Skeletal muscle satellite cell (primary cell): Measurements from ENCODE around the gene ABCA6.

Experiments used
- H3K27me3 ChIP-seq: 2 replicates; pipeline ENCODE4 v1.7.0; 2013; ENCODE audit warnings: low read length; ENCODE audit not compliant: control insufficient read depth, insufficient read depth
- H3K36me3 ChIP-seq: 2 replicates; pipeline ENCODE4 v1.7.0; 2013; ENCODE audit warnings: mild to moderate bottlenecking, control low read depth, low read length; ENCODE audit not compliant: insufficient read depth
- H3K4me1 ChIP-seq: 2 replicates; pipeline ENCODE4 v1.7.0; 2013; ENCODE audit warnings: low read length; ENCODE audit not compliant: control insufficient read depth, insufficient read depth
- H3K4me2 ChIP-seq: 2 replicates; pipeline ENCODE4 v1.7.0; 2013; ENCODE audit warnings: mild to moderate bottlenecking, low read length
- H3K4me3 ChIP-seq: 2 replicates; pipeline ENCODE4 v1.7.0; 2013; ENCODE audit warnings: low read length
- H3K9ac ChIP-seq: 2 replicates; pipeline ENCODE4 v1.7.0; 2013; ENCODE audit warnings: mild to moderate bottlenecking, low read depth, low read length, moderate library complexity
- H3K9me3 ChIP-seq: replicated peaks from 2 replicates; pipeline ENCODE4 v1.7.0; 2013; ENCODE audit warnings: mild to moderate bottlenecking, control low read depth, low read length

Gene ABCA6

DNA sequence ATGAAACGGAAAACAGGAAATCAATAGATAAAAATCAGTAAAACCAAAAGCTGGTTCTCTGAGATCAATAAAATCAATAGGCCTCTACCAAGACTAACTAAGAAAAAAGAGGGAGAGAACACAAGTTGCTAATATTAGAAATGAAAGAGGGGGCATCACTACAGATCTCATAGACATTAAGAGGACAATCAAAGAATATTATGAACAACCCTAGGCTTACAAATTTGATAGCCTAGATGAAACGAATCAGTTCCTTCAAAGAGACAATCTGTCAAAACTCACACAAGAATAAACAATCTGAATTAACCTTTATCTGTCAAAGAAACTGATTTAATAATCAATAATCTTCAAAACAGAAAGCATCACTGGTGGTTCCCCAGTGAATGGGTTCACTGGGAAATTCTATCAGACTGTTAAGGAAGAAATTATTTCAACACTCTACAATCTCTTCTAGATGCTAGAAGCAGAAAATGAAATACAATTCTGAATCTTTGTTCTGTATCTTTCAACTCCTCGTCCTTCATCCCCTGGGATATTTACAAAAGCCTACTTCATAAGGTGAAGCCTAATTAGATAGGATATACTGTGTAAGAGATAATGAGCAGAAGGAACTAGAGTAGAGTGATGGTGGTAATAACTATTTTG, 85.4 kb downstream of the ABCA6 start:
- no peaks in the 10 kb centered on the region for H3K9me3 ChIP-seq
- H3K27me3 ChIP-seq: no peaks in the 10 kb centered on the region
- H3K4me1 ChIP-seq: peaks cover 21% of the 10 kb centered on the region
- no peak overlapping the region for H3K4me2 ChIP-seq
- H3K9ac ChIP-seq: no peak overlapping the region
- H3K4me3 ChIP-seq: no peak overlapping the region
- no peaks in the 10 kb centered on the region for H3K36me3 ChIP-seq

DNA sequence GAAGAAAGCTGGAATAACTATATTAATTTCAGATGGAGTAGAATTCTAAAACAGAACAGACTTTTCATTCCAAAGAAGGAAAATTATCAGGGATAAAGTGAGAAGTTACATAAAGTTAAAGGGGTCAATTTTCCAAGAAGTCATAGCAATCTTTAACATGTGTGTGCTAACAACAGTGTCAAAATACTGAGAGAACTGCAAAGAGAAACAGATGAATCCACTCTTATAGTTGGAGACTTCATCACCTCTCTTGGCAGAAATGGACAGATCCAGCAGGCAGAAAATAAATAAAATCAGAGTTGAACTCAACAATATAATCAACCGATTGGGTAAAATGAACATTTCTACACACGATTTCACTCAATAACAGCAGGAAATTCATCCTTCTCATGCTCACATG, 86.4 kb downstream of the ABCA6 start:
- Histone ChIP-seq H3K9me3 (no peaks in the 10 kb centered on the region), H3K9ac (no peak overlapping the region), H3K4me3 (no peak overlapping the region), H3K4me1 (peaks cover 19% of the 10 kb centered on the region), H3K36me3 (no peaks in the 10 kb centered on the region), H3K4me2 (no peak overlapping the region), H3K27me3 (no peaks in the 10 kb centered on the region)

DNA sequence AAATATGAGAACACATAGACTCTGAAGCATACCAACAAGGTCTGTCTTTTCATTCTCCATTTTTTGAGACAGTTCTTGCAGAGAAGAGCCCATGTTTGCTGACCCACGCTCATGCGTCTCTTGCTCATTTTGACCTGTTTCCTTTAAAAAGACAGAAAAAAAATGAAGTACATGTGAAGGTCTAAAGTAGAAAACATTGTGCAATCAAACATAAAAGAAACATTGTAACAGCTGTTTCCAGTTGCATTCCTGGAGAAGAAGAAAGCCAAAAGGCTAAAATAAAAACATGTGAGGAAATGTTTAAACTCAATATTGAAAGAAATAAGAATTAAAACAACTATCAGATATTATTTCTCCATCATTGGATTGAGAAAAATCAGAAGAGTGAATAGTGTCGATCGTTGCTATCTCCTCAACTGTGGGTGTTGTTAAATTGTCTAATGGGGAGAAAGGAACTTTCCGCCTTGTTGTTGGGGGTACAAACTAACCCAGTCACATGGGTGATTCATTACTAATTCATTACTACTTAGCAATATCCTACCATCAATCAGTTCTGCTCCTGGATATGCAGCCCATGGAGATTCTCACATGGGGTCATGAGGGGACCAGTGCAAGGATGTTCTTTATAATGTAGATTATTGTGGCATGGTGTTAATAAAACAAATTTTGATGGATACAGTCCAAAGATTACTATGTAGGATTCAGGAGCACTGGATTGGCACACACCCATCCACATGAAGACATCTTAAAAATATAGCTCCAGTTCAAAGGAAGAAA, 90.5 kb downstream of the ABCA6 start:
- Histone ChIP-seq H3K27me3 (no peaks in the 10 kb centered on the region), H3K4me2 (peak overlapping the region; percentile 15), H3K9ac (no peak overlapping the region), H3K36me3 (no peaks in the 10 kb centered on the region), H3K9me3 (no peaks in the 10 kb centered on the region), H3K4me3 (no peak overlapping the region), H3K4me1 (peaks cover 22% of the 10 kb centered on the region)

DNA sequence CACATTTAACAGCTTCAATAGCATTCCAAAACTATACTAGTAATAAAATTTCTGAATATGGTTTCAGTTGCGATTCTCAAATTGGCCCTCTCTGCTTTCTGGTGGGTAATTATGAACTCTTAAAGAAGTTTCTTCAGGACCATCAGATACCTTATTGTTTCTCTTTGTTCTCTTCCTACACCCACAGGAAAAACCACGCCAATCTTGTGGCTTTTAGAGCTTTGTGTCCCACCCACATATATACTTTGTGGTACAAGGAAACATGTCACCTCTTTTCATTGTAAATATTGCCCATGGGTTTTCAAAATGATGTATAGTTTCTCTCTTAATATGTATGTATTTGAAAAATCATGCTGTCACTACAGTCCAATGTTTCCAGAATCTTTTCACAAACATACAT, 93.1 kb downstream of the ABCA6 start:
- no peaks in the 10 kb centered on the region for H3K27me3 ChIP-seq
- no peak overlapping the region for H3K4me2 ChIP-seq
- H3K4me1 ChIP-seq: peaks cover 22% of the 10 kb centered on the region
- H3K4me3 ChIP-seq: no peak overlapping the region
- H3K9ac ChIP-seq: no peak overlapping the region
- no peaks in the 10 kb centered on the region for H3K36me3 ChIP-seq
- no peaks in the 10 kb centered on the region for H3K9me3 ChIP-seq

DNA sequence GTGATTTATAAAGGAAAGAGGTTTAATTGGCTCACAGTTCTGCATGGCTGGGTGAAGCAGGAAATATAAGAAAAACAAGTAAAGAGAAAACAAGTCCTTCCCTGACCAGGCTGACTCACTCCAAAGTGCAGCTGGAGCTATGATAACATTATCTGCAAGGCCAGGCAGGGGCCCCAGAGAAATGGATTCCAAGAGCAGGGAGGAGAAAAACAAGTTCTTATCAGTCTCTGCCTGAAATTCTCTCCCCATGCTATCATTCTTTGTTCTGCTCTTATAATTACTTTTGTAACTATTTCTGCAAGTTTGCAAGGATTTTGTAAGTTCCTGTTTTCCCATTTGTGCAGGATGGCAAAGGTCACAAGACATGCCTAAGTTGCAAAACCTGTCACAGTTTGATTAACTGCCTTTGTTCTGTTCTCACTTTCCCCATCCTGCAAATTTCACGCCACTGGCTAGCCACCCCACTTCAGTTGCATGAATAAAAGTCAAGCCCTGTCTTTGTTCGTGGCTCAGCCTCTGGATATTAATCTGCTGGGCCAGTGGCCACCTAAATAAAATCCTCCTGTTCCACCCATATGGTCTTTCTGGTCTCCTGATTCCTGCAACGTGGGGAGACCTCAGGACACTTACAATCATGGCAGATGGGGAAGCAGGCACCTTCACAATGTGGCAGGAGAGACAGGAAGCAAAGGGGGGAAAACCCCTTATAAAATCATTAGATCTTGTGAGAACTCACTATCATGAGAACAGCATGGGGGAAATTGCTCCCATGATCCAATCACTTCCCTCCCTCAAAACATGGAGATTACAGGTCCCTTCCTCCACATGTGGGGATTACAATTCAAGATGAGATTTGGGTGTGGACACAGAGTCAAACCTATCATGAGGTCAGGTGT, 94.1 kb downstream of the ABCA6 start:
- Histone ChIP-seq H3K4me2 (no peak overlapping the region), H3K27me3 (no peaks in the 10 kb centered on the region), H3K4me1 (peaks cover 22% of the 10 kb centered on the region), H3K36me3 (no peaks in the 10 kb centered on the region), H3K4me3 (no peak overlapping the region), H3K9ac (no peak overlapping the region), H3K9me3 (no peaks in the 10 kb centered on the region)

DNA sequence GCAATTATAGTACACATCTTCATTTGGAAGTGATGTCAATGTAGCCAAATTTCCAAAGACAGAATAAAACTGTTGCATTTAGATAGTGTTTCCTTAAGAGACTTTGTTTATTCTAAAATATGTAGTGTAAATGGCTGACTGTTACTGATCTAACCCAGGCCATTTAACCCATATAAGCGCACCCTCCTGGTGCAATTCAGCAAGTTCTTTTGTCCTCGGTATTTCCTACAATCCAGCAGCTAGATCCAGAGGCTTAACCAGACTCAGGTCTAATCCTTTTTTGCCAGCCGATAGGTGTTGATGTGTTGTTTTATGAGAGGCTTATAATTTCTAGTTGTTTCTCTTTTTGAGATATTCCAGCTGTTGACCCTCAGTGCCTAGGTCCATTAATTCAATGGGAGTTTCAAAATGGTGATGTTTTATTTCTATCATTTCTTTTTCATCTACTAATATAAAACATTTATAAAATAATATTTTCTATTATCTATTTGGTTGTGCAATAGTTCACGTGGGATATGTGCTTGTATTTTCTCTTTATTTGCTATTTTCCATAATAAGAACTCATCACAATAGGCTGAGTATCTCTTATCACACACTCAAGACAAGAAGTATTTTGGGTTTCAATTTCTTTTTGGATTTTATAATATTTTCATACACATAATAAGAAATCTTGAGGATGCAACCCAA, 95.4 kb downstream of the ABCA6 start:
- Histone ChIP-seq H3K4me2 (no peak overlapping the region), H3K27me3 (no peaks in the 10 kb centered on the region), H3K9ac (no peak overlapping the region), H3K9me3 (no peaks in the 10 kb centered on the region), H3K36me3 (no peaks in the 10 kb centered on the region), H3K4me1 (peaks cover 17% of the 10 kb centered on the region), H3K4me3 (no peak overlapping the region)

DNA sequence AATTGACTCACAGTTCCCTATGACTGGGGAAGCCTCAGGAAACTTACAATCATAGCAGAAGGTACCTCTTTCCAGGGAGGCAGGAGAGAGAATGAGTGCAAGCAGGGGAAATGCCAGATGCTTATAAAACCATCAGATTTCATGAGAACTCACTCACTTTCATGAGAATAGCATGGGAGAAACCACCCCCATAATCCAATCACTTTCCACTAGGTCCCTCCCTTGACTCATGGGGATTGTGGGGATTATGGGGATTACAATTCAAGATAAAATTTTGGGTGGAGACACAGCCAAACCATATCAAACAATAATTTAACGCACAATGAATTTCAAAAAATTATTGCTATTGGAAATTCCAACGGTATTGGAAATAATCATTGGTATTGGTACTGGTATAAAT, 96.0 kb downstream of the ABCA6 start:
- H3K4me3 ChIP-seq: no peak overlapping the region
- H3K9ac ChIP-seq: no peak overlapping the region
- no peaks in the 10 kb centered on the region for H3K36me3 ChIP-seq
- H3K4me1 ChIP-seq: peaks cover 11% of the 10 kb centered on the region
- H3K27me3 ChIP-seq: no peaks in the 10 kb centered on the region
- H3K9me3 ChIP-seq: no peaks in the 10 kb centered on the region
- no peak overlapping the region for H3K4me2 ChIP-seq

DNA sequence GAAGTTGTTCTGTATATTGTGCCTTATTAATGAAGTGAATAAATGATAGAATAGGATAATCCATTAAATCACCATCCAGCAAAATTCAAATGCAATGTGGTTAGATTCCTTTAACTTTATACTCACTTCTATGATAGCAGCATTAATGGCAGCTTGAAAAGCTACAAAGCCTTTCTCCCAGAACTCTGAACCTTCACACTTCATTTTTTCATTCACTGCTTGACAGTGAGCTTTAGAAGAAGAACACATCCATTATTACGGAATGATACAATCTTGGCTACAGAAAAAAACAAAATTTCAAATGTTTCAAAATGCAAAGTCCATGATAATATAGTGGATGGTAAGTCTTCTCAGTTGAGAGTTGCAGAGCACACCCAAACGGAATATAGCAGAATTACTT, 97.3 kb downstream of the ABCA6 start:
- H3K27me3 ChIP-seq: no peaks in the 10 kb centered on the region
- no peak overlapping the region for H3K9ac ChIP-seq

DNA sequence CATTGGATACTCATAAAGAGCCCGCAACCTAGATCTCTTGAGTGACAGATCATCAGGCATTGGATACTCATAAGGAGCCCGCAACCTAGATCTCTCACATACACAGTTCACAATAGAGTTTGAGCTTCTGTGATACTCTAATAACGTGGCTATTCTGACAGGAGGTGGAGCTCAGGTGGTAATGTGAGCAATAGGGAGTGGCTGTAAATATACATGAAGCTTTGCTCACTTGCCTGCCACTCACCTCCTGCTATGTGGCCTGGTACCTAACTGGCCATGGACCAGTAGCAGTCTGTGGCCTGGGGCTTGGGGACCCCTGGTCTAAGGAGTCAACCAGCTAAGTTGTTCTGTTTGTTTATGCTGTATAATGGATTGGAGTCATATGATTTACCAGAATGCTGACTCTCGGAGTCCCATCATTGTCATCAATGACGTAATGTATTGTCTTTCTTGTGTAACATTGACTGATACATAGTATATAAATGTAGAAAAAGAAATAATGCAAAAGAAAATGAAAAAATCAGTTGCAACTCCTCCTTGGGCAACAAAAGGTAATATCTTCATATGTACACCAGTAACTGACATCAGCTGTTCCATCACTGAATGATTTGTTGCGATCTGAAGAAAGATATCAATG, 98.5 kb downstream of the ABCA6 start:
- Histone ChIP-seq H3K27me3 (no peaks in the 10 kb centered on the region), H3K36me3 (no peaks in the 10 kb centered on the region), H3K4me2 (no peak overlapping the region), H3K9me3 (no peaks in the 10 kb centered on the region), H3K4me3 (no peak overlapping the region), H3K4me1 (peaks cover 11% of the 10 kb centered on the region), H3K9ac (no peak overlapping the region)

More for the DNA sequence above, 97.3 kb downstream of the ABCA6 start:
- H3K4me3 ChIP-seq: no peak overlapping the region
- H3K36me3 ChIP-seq: no peaks in the 10 kb centered on the region
- no peaks in the 10 kb centered on the region for H3K9me3 ChIP-seq
- H3K4me1 ChIP-seq: peaks cover 11% of the 10 kb centered on the region
- H3K4me2 ChIP-seq: no peak overlapping the region

DNA sequence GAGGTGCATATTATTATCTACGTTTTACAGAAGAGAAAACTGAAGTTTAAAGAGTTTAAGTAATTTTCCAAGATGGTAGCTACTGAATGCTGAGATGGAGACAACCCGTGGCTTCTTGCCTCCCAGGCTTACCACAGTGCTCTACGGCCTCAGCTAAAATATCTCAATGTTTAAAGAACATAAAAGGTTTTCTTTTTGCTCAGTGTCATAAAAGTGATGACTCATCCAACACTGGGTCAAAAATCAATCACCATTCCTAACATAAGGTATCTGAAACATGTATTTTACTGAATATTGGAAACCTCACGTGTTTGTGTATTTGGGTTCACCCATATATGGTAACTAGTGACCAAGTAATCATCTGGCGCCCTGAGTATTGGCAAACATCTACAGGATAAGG, 99.4 kb downstream of the ABCA6 start:
- no peak overlapping the region for H3K4me3 ChIP-seq
- no peak overlapping the region for H3K9ac ChIP-seq
- no peaks in the 10 kb centered on the region for H3K27me3 ChIP-seq
- no peaks in the 10 kb centered on the region for H3K9me3 ChIP-seq
- H3K4me1 ChIP-seq: peaks cover 4% of the 10 kb centered on the region
- H3K36me3 ChIP-seq: no peaks in the 10 kb centered on the region
- no peak overlapping the region for H3K4me2 ChIP-seq

DNA sequence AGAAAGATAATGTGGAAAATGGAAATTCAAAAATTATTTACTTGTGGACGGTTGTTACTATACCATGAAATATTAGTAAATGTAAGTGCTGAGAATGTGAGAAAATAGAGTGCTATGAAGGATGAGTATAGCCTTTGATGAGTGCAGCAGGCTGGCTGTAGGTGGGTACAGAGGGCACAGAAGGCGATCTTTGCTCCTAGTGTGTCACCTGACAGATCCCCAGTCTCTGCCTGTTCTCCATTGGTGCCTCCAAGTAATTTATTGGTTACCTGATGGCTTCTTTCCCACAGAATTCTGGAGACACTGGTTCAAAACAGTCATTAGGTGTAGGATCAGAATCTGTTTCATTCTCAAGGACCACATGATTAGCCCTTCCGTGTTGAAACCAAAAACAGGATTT, 109.9 kb downstream of the ABCA6 start:
- Histone ChIP-seq H3K9ac (no peak overlapping the region), H3K9me3 (no peaks in the 10 kb centered on the region), H3K4me3 (no peak overlapping the region), H3K27me3 (no peaks in the 10 kb centered on the region), H3K4me1 (no peaks in the 10 kb centered on the region), H3K36me3 (no peaks in the 10 kb centered on the region), H3K4me2 (no peak overlapping the region)
